Activated T-cell treated with anti-CD3 and anti-CD28 coated beads for 48 hours (primary cell): ENCODE data around the gene TRAPPC3L.

Experiments used
- DNase-seq: peaks from one replicate; pipeline ENCODE4 v3.0.0-alpha.2; 2020; ENCODE audit warnings: low read depth

TRAPPC3L gene

GRCh38 chr6:116465246-116465645 lies 80.2 kb downstream of the TRAPPC3L start:
- DNase-seq, result no peak

GRCh38 chr6:116463301-116463700 lies 82.2 kb downstream of the TRAPPC3L start:
- DNase-seq, result no peak

- DNase-seq, result peak; percentile 54
Observed at GRCh38 chr6:116461932-116462885, 83.3 kb downstream of the TRAPPC3L start.

GRCh38 chr6:116461331-116461931 lies 84.1 kb downstream of the TRAPPC3L start, which contains the start of gene CALHM6:
TSS of gene CALHM6 (plus strand) at chr6:116461375. CDS start at chr6:116461930, 555 bp downstream.
- DNase-seq, result no peak

GRCh38 chr6:116459927-116460326 lies 85.6 kb downstream of the TRAPPC3L start:
- DNase-seq, result no peak

- no peak for DNase-seq
Observed at GRCh38 chr6:116458264-116458663, 87.2 kb downstream of the TRAPPC3L start.

- no peak for DNase-seq
Observed at GRCh38 chr6:116456927-116457326, 88.6 kb downstream of the TRAPPC3L start.

- no peak for DNase-seq
Observed at GRCh38 chr6:116456106-116456505, 89.4 kb downstream of the TRAPPC3L start.

- DNase-seq, result no peak
Observed at GRCh38 chr6:116452531-116452930, 93.0 kb downstream of the TRAPPC3L start.

GRCh38 chr6:116451916-116452315 lies 93.6 kb downstream of the TRAPPC3L start:
- no peak for DNase-seq

- DNase-seq, result no peak
Observed at GRCh38 chr6:116450769-116451740, 94.4 kb downstream of the TRAPPC3L start.

GRCh38 chr6:116450185-116450710 lies 95.2 kb downstream of the TRAPPC3L start:
- DNase-seq, result no peak

GRCh38 chr6:116449565-116449964 lies 95.9 kb downstream of the TRAPPC3L start:
- no peak for DNase-seq

GRCh38 chr6:116447496-116448011 lies 97.9 kb downstream of the TRAPPC3L start:
- DNase-seq, result no peak

- no peak for DNase-seq
Observed at GRCh38 chr6:116447052-116447451, 98.4 kb downstream of the TRAPPC3L start.

GRCh38 chr6:116446399-116446798 lies 99.1 kb downstream of the TRAPPC3L start:
- no peak for DNase-seq

GRCh38 chr6:116445102-116445501 lies 100.4 kb downstream of the TRAPPC3L start:
- no peak for DNase-seq
